ENCODE measurements around the gene NHSL1.
A peak's percentile ranks its signal among the peaks of the same experiment; 100 is the strongest.

NHSL1 gene

DNA sequence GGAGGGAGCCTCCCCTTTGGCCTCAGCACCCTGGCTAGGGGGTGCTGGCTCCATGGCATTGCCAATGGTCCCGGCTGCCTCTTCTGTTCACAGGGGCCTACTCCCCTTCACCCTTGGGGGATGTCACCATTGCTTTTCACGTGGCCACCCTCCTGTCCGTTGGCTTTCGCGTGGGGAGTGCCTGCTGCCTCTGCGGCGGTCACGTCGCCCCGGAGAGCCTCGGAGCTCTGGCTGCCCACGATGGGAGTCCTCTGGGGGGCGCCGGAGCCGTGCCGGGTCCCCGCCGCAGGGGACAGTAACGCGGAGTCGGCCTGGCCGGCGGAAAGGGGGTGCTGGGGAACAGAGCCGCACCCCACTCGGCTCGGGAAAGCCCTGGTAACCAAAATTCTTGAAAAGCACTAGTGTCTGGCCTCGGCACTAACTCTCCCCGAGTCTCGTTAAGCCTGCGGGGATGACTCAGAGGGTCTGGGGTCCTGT lies 95.9 kb downstream of the NHSL1 start:
- in situ Hi-C loops (cut with MboI; ENCODE audit: low pct_unique_long_range_greater_than_20kb, low sequenced_read_pairs, unreplicated experiment) = loop anchor here (25.0 kb wide), 1 partner anchor 359 kb away; the partner anchor contains the start of gene CCDC28A
- TF ChIP-seq, protein P1, sequence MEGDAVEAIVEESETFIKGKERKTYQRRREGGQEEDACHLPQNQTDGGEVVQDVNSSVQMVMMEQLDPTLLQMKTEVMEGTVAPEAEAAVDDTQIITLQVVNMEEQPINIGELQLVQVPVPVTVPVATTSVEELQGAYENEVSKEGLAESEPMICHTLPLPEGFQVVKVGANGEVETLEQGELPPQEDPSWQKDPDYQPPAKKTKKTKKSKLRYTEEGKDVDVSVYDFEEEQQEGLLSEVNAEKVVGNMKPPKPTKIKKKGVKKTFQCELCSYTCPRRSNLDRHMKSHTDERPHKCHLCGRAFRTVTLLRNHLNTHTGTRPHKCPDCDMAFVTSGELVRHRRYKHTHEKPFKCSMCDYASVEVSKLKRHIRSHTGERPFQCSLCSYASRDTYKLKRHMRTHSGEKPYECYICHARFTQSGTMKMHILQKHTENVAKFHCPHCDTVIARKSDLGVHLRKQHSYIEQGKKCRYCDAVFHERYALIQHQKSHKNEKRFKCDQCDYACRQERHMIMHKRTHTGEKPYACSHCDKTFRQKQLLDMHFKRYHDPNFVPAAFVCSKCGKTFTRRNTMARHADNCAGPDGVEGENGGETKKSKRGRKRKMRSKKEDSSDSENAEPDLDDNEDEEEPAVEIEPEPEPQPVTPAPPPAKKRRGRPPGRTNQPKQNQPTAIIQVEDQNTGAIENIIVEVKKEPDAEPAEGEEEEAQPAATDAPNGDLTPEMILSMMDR (IDR thresholded peaks at IDR 0.05; ENCODE audit: extremely low read depth, insufficient read depth, missing control alignments) = peak; percentile 42
- DNase-seq (ENCODE audit: low spot score) = peak; percentile 53

DNA sequence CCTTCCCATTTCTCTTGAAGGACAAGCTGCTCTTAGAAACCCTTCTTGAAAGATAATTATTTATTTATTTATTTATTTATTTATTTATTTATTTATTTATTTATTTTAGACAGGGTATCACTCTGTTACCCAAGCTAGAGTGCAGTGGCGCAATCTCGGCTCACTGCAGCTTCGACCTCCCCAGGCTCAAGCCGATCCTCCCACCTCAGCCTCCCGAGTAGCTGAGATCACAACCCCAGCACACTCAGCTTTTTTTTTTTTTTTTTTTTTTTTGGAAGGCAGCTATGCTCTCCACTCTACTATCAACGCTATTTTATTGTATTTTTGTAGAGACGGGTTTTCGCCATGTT lies 96.5 kb downstream of the NHSL1 start:
- TF ChIP-seq, protein P1 (IDR thresholded peaks at IDR 0.05; ENCODE audit: extremely low read depth, insufficient read depth, missing control alignments) = no peak
- no peak for DNase-seq (ENCODE audit: low spot score)
- in situ Hi-C loops (cut with MboI; ENCODE audit: low pct_unique_long_range_greater_than_20kb, low sequenced_read_pairs, unreplicated experiment) = loop anchor here (25.0 kb wide), 1 partner anchor 359 kb away; the partner anchor contains the start of gene CCDC28A

DNA sequence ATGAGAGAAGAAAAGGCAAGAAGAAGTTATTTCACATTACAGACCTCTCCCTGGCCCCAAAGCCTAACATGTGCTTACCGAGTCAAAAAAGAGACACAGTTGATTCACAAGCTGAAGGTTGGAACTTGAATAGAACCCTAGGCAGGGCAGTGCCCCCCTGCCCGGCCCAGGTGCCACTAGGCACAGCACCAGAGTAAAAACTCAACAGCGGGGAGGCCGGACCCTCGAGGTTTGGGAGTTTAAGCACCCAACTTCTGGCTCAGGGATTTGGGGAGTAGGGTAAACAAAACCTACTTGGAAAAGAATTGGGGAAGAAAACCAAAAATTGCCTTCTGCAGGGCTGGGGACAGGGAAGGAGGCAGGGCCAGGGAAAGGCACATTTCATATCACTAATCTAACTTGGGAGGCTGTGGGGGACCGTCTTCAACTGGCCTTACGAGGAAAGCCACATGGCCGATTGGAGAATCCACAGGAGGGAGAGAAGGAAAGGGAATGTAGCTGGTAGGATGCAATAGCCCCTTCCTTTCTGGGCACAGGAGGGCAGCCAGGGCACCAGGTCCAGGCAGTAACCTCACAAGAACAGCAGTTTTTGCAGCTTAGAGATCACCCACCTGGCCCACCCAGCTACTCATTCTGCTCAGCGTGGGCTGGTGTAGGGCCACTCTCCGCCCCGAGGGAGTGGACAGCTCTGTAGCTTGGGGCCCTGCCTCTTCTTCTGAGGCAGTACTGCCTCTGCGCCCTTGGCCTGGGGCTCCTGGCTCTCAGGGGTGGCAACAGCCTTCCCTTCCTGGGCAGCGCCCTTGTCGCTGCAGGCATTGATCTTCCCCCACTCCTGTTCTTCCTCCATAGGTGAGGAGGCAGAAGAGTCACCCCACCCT lies 97.1 kb downstream of the NHSL1 start:
- TF ChIP-seq, protein P1 (IDR thresholded peaks at IDR 0.05; ENCODE audit: extremely low read depth, insufficient read depth, missing control alignments) = no peak
- DNase-seq (ENCODE audit: low spot score) = no peak
- in situ Hi-C loops (cut with MboI; ENCODE audit: low pct_unique_long_range_greater_than_20kb, low sequenced_read_pairs, unreplicated experiment) = loop anchor here (25.0 kb wide), 1 partner anchor 360 kb away; the partner anchor contains the start of gene CCDC28A

DNA sequence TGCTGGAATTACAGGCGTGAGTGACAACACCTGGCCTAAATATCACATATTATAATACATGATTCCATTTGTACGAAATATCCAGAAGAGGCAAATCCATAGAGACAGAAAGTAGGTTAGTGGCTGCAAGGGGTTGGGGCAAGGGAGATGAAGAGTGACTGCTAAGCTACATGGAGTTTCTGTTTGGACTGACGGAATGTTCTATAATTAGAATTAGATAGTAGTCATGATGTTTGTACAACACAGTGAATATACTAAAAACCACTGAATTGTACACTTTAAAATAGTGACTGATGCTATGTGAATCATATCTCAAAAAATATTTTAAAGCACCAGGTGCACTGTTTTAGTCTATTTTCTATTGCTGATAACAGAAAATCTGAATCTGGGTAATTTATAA lies 99.0 kb downstream of the NHSL1 start:
- TF ChIP-seq, protein P1 (IDR thresholded peaks at IDR 0.05; ENCODE audit: extremely low read depth, insufficient read depth, missing control alignments) = no peak
- no peak for DNase-seq (ENCODE audit: low spot score)
- in situ Hi-C loops (cut with MboI; ENCODE audit: low pct_unique_long_range_greater_than_20kb, low sequenced_read_pairs, unreplicated experiment) = loop anchor here (25.0 kb wide), 1 partner anchor 362 kb away; the partner anchor contains the start of gene CCDC28A

DNA sequence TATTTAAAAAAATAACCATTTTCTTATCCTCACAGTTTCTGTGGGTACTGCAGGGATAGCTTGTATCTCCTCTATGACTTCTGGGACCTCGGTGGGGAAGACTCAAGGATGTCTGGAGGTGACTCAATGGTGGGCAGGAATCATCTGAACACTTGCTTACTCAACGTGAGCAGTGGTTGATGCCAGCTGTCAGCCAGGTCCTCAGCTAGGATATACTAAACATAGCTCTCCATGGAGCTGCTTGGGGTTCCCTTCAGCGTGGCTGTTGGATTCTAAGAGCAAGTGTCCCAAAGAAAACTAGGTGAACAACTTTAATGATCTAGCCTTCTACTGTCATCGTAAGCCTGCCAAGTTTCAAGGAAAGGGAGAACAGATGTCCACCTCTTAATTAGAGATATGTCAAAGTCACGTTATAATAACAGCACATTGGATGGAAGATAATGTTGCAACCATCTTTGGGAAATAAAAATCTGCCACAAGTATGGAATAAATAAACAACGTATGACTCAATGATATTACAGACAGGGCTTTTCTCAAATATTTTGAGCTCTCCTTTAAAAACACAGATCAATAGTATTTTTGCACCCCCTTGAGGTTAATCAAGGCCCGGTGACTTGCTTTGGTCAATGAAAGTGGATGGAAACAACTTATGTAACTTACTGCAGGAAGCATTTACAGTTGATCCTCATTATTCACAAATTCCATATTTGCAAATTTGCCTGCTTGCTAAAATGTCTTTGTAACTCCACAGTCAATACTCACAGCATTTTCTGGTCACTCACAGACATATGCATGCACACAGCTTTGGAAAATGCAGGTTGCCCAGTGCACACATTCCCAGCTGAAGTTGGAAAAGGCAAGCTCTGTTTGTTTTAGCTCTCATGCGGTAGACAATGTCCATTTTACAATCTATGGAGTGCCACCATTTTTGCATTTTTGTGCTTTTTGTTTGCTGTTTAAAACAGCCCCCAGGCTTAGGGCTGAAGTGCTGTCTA lies 101.9 kb downstream of the NHSL1 start:
- in situ Hi-C loops (cut with MboI; ENCODE audit: low pct_unique_long_range_greater_than_20kb, low sequenced_read_pairs, unreplicated experiment) = no loop called here
- TF ChIP-seq, protein P1 (IDR thresholded peaks at IDR 0.05; ENCODE audit: extremely low read depth, insufficient read depth, missing control alignments) = no peak
- no peak for DNase-seq (ENCODE audit: low spot score)

DNA sequence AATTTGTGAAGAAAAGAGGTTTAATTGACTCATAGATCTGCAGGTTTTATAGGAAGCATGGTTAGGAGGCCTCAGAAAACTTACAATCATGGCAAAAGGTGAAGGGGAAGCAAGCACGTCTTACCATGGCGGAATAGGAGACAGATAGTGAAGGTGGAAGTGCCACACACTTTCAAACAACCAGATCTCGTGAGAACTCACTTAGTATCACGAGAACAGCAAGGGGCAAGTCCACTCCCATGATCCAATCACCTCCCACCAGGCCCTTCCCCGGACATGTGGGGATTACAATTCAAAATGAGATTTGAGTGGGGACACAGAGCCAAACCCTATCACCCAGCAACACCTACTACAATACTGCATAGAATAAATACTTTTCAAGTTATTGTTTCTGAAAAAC lies 102.6 kb downstream of the NHSL1 start:
- in situ Hi-C loops (cut with MboI; ENCODE audit: low pct_unique_long_range_greater_than_20kb, low sequenced_read_pairs, unreplicated experiment) = no loop called here
- TF ChIP-seq, protein P1 (IDR thresholded peaks at IDR 0.05; ENCODE audit: extremely low read depth, insufficient read depth, missing control alignments) = no peak
- no peak for DNase-seq (ENCODE audit: low spot score)

All from GM13977 (cell line).